Right atrium auricular region (tissue), 2 donors: Measurements from ENCODE around the gene HAND1. TPM values are rescaled to one million over a fixed set of nuclear protein-coding genes. Genes with fewer than 3 reads are reported as not detected.

ENCODE experiments used
- DNase-seq: peaks from one replicate; pipeline ENCODE4 v3.0.0-alpha.2; 2019; ENCODE audit warnings: low spot score
- H3K27ac ChIP-seq, 2 donors: fragments of 200-600 bp; sonication (generic); 1 replicate in 1 of 2; 2 replicates in 1 of 2; pipeline ENCODE4 v1.5.1; 2016 to 2019
- H3K27me3 ChIP-seq, 2 donors: fragments of 200-600 bp; sonication (generic); one replicate each; pipeline versions ENCODE4 v1.5.1 to v1.6.0; 2017 to 2019
- H3K36me3 ChIP-seq: fragments of 200-600 bp; sonication (generic); one replicate; pipeline ENCODE4 v1.5.1; 2016
- H3K4me1 ChIP-seq, 2 donors: fragments of 200-600 bp; sonication (generic); one replicate each; pipeline versions ENCODE4 v1.5.1 to v1.6.0; 2017 to 2019
- H3K4me3 ChIP-seq, 2 donors: fragments of 200-600 bp; sonication (generic); 1 replicate in 1 of 2; 2 replicates in 1 of 2; pipeline ENCODE4 v1.5.1; 2017 to 2019; ENCODE audit warnings: mild to moderate bottlenecking in 1 of 2, moderate library complexity in 1 of 2
- H3K9me3 ChIP-seq, 2 donors: fragments of 200-600 bp; sonication (generic); one replicate each; pipeline ENCODE4 v1.5.1; 2019
- CTCF ChIP-seq, 2 donors: fragments of 200-600 bp; sonication (generic); IDR thresholded peaks; one replicate each; pipeline ENCODE4 v1.5.1; 2019; ENCODE audit warnings: antibody characterized with exemption in 2 of 2
- total RNA-seq, 2 donors: library from RNA; depleted of rRNA; stranded (reverse); fragments of >200 nt; gene quantifications; one replicate each; pipeline ENCODE4 v1.1.0, GENCODE V29; 2016

HAND1 gene
- total RNA-seq, 2 donors from 2014 or later, result 4.1 to 13.8 TPM

GRCh38 chr5:154466147-154466546, 11.9 kb downstream of the HAND1 start:
- Histone ChIP-seq H3K9me3 (no peaks in the 10 kb centered on the region), H3K27me3 (no peaks in the 10 kb centered on the region), H3K4me3 (no peak overlapping the region), H3K27ac (no peak overlapping the region), H3K4me1 (no peaks in the 10 kb centered on the region), H3K36me3 (no peaks in the 10 kb centered on the region)
- no peak for DNase-seq
- TF ChIP-seq CTCF (IDR thresholded peaks at IDR 0.05), result no peak

DNA sequence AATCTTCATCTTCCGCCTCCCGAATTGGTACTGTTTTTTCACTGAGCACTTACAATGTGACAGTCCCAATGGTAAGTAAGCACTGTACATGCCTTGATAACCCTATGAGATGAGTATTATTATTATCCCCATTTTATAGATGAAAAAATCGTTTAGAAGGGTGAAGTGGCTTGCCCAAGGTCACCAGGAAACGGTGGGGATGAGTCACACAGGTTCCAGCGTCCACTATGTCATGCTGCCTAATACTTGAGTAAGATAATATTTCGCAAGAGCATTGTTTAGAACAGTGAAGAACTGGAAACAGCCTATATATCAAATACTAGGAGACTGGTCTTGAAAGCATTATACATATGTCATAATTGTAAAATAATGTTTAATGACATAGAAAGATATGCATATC, 12.9 kb downstream of the HAND1 start:
- H3K4me1 ChIP-seq, result no peaks in the 10 kb centered on the region
- H3K4me3 ChIP-seq, result no peak overlapping the region
- DNase-seq, result no peak
- H3K27ac ChIP-seq, result no peak overlapping the region
- no peaks in the 10 kb centered on the region for H3K9me3 ChIP-seq
- no peaks in the 10 kb centered on the region for H3K27me3 ChIP-seq
- H3K36me3 ChIP-seq, result no peaks in the 10 kb centered on the region
- no peak for TF ChIP-seq CTCF (IDR thresholded peaks at IDR 0.05)

GRCh38 chr5:154464438-154464837, 13.6 kb downstream of the HAND1 start:
- no peak for TF ChIP-seq CTCF (IDR thresholded peaks at IDR 0.05)
- Histone ChIP-seq H3K4me3 (no peak overlapping the region), H3K4me1 (peaks cover 0 to 4% of the 10 kb centered on the region in 2 donors), H3K9me3 (no peaks in the 10 kb centered on the region), H3K36me3 (no peaks in the 10 kb centered on the region), H3K27me3 (no peaks in the 10 kb centered on the region), H3K27ac (no peak overlapping the region)
- no peak for DNase-seq

DNA sequence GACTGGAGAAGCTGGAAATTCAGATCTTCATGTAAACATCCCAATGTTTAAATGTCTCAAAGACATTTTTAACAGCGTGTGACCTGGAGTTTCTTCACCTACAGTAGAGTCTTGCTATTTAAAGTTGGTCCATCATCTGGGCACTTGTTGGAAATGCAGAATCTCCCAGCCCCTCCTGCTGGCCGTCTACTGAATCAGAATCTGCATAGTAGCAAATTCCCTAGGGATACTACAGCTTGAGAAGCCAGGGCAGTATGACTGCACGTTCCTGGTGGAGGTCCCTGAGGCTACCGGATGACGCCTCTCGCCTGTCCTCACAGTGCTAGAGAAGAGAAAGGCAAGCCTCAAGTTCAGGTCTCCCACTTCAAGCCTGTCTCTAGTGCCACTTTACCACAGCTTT, 16.5 kb downstream of the HAND1 start:
- TF ChIP-seq CTCF (IDR thresholded peaks at IDR 0.05), result no peak
- Histone ChIP-seq H3K36me3 (peaks cover 24% of the 10 kb centered on the region), H3K27ac (no peak overlapping the region), H3K27me3 (no peaks in the 10 kb centered on the region), H3K9me3 (no peaks in the 10 kb centered on the region), H3K4me3 (no peak overlapping the region), H3K4me1 (peaks cover 0 to 11% of the 10 kb centered on the region in 2 donors)
- DNase-seq, result no peak

DNA sequence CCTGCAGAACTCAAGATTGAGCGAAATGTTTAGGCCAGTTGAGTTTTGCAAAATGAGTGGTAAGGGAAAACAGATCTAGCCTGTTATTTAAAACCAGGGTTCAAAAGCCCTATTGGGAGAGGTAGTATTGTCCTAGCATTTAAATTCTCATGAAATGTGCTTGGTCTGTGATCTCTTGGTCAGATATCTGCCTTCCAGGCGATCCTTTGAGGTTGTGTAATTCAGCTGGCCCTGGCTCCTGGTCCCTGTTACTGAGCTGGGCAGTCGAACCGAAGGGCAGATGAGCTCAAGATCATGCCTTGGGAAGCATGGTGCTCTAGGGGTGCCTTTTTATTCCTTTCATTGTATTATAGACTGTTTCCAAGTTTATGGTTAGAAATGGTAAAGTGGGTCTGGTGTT, 17.9 kb downstream of the HAND1 start:
- TF ChIP-seq CTCF (IDR thresholded peaks at IDR 0.05), result no peak
- Histone ChIP-seq H3K4me1 (peaks cover 0 to 11% of the 10 kb centered on the region in 2 donors), H3K36me3 (peaks cover 38% of the 10 kb centered on the region), H3K4me3 (no peak overlapping the region), H3K27me3 (no peaks in the 10 kb centered on the region), H3K9me3 (no peaks in the 10 kb centered on the region), H3K27ac (no peak overlapping the region)
- DNase-seq, result no peak

DNA sequence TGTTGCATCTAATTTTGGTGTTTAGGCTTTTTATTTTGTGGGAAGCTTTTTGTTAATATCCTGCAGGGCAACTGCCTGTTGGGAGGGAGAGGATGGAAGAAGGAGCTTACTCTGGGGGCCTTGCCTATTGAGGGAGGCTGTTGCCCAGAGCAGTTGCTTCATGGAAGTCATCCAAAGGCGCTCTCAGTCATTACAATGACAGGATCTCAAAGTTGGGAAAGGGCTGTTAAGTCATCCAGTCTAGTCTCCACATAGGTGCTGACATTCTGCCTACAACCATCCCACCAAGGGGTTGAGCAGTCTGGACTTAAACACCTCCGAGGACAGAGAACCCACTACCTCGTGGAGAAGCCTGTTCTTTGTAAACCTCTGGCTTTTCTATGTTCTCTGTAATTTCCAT, 19.0 kb downstream of the HAND1 start:
- no peak for TF ChIP-seq CTCF (IDR thresholded peaks at IDR 0.05)
- no peak overlapping the region for H3K27ac ChIP-seq
- no peak for DNase-seq
- H3K36me3 ChIP-seq, result peaks cover 48% of the 10 kb centered on the region
- H3K27me3 ChIP-seq, result no peaks in the 10 kb centered on the region
- H3K4me3 ChIP-seq, result no peak overlapping the region
- H3K9me3 ChIP-seq, result no peaks in the 10 kb centered on the region
- peaks cover 0 to 11% of the 10 kb centered on the region in 2 donors for H3K4me1 ChIP-seq
